ENCODE measurements around the gene TRMT44. TPM values are rescaled to one million over a fixed set of nuclear protein-coding genes. Genes with fewer than 3 reads are reported as not detected.

TRMT44 gene
- total and polyA plus RNA-seq, 2 of the 13 experiments (the other 11 are each of a cell fraction or from before 2014, with no cell fraction given), result 5.8 to 8.6 TPM

DNA sequence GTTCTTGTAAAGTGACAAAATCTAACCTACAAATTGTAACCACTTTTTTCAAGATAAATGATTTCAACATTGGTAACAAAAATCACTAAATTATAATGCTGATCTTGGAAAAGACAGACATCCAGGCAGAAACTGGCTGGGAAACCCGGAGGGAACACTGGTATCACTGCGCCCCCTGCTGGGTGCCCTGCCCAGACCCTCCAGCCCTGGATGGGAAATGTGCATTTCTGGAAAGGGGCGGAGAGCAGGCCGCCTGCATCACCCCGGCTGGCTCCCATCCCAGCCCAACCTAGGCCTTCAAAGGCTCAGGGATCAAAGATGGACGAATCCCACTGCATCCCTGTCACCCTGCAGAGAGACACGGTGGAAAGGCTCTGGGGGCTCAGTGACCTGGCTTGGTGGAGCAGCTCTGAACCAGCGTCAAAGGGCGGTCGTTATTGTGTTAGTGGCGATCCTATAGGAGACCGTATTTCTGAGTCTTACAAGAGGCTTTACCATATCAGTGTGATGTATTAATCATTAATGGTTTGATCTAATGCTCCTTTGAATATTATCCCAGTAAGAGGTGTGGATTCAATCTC lies 37.3 kb upstream of the TRMT44 start (continued):
- TF ChIP-seq KLF11 (CRISPR knock-in tag; IDR thresholded peaks at IDR 0.05), result no peak

- no peaks in the 10 kb centered on the region for H3K79me2 ChIP-seq (ENCODE audit: insufficient read depth, low read length)
- no peaks in the 10 kb centered on the region for H3K4me1 ChIP-seq (ENCODE audit: insufficient read depth, low read length)
- ChIA-PET POLR2A (no interaction called here), CTCF (ENCODE audit: low intra/inter-chr PET ratio, low total read pairs) (interaction anchor here (1.0 to 4.4 kb wide), 3 partner anchors 137 to 166 kb away, joined by 3 to 29 read pairs (median 20); no protein-coding TSS in a partner anchor)
- DNase-seq (ENCODE audit: low spot score) (no peak), ATAC-seq (no peak), FAIRE-seq (no peak)
- no peaks in the 10 kb centered on the region for H3K27me3 ChIP-seq (ENCODE audit: control insufficient read depth in 1 of 2, insufficient read depth in 2 of 2, low read length in 2 of 2)
- BruUV-seq (replicated peaks), result no TSS peak
- H3K36me3 ChIP-seq (replicated peaks in 1 of 2; ENCODE audit: control insufficient read depth in 1 of 2, insufficient read depth in 2 of 2, low read length in 2 of 2), result peaks cover 2 to 8% of the 10 kb centered on the region in 2 experiments; a peak in 3 of 5 replicates
- H3K4me2 ChIP-seq (ENCODE audit: low read depth, low read length), result no peak overlapping the region
- in situ Hi-C loops (cut with HindIII; ENCODE audit: extremely low pct_ligation_motif_present, low pct_unique_long_range_greater_than_20kb), result loop anchor here (5.0 to 10.0 kb wide), 3 partner anchors 137 to 239 kb away; partner anchors contain the start of gene HTRA3
- no peaks in the 10 kb centered on the region; the same call in 1 of the 2 replicates for H4K20me1 ChIP-seq (ENCODE audit: insufficient read depth, low read length)
- H3K27ac ChIP-seq (ENCODE audit: extremely low read length, insufficient read depth, low read length), result no peak overlapping the region
- H3K9me3 ChIP-seq (ENCODE audit: low read length), result no peaks in the 10 kb centered on the region
- 94% methylated on average over 10 of the region's 13 CpGs for WGBS (ENCODE audit: low lambda C conversion rate)
- TF ChIP-seq ZNF549 (CRISPR knock-in tag; IDR thresholded peaks at IDR 0.05), result no peak
- no peak for TF ChIP-seq TOPORS (CRISPR knock-in tag; IDR thresholded peaks at IDR 0.05)
- TF ChIP-seq KAT2B (IDR thresholded peaks at IDR 0.05; ENCODE audit: borderline replicate concordance, low read depth, low read length), result no peak
- TF ChIP-seq HNF4G (IDR thresholded peaks at IDR 0.05; ENCODE audit: borderline replicate concordance, low read depth, low read length), result no peak
- no peak for TF ChIP-seq HNF4G (CRISPR knock-in tag; IDR thresholded peaks at IDR 0.05; ENCODE audit: borderline replicate concordance, low read depth)
- TF ChIP-seq ZNF124 (CRISPR knock-in tag; IDR thresholded peaks at IDR 0.05), result no peak
- no peak for TF ChIP-seq YEATS2 (CRISPR knock-in tag; IDR thresholded peaks at IDR 0.05; ENCODE audit: borderline replicate concordance)
- no peak for TF ChIP-seq ZNF607 (CRISPR knock-in tag; IDR thresholded peaks at IDR 0.05; ENCODE audit: borderline replicate concordance)
- no peak for TF ChIP-seq SP4 (CRISPR knock-in tag; IDR thresholded peaks at IDR 0.05)
- no peak for TF ChIP-seq RFX3 (CRISPR knock-in tag; IDR thresholded peaks at IDR 0.05)
- no peak for TF ChIP-seq ASH2L (IDR thresholded peaks at IDR 0.05; ENCODE audit: insufficient read length, low read depth, low read length)
- H3K9ac ChIP-seq (ENCODE audit: insufficient read depth, low read depth, low read length), result no peak overlapping the region
- intact Hi-C loops (cut with micrococcal nuclease; ENCODE audit: unreplicated experiment), result loop anchor here (1.0 to 2.0 kb wide), 4 partner anchors 84 to 227 kb away; no protein-coding TSS in a partner anchor
- no peak overlapping the region for H3K4me3 ChIP-seq (replicated peaks in 1 of 3; ENCODE audit: insufficient read depth in 1 of 3, low read depth in 2 of 3, low read length in 3 of 3)
- H2AFZ ChIP-seq (ENCODE audit: low read length), result no peak overlapping the region
Observed at GRCh38 chr4:8403976-8404375, 36.6 kb upstream of the TRMT44 start.
